ENCODE measurements around the gene NFIA. TPM values are rescaled to one million over a fixed set of nuclear protein-coding genes. Genes with fewer than 3 reads are reported as not detected.

The NFIA gene
- total and polyA plus RNA-seq, 2 of the 13 experiments (the other 11 are each of a cell fraction or from before 2014, with no cell fraction given): 14.7 to 28.5 TPM

GRCh38 chr1:61056573-61057439 is 25.6 kb upstream of the NFIA start (continued):
- TF ChIP-seq, protein P1, sequence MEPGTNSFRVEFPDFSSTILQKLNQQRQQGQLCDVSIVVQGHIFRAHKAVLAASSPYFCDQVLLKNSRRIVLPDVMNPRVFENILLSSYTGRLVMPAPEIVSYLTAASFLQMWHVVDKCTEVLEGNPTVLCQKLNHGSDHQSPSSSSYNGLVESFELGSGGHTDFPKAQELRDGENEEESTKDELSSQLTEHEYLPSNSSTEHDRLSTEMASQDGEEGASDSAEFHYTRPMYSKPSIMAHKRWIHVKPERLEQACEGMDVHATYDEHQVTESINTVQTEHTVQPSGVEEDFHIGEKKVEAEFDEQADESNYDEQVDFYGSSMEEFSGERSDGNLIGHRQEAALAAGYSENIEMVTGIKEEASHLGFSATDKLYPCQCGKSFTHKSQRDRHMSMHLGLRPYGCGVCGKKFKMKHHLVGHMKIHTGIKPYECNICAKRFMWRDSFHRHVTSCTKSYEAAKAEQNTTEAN (CRISPR knock-in tag; conservative IDR thresholded peaks at IDR 0.05): peak; percentile 71; the same call in 1 of the 2 replicates
- TF ChIP-seq DMAP1 (CRISPR knock-in tag; IDR thresholded peaks at IDR 0.05) (0 out of 2 replicates have a peak, but pooled peaks have one; percentile 57), ZFP62 (CRISPR knock-in tag; IDR thresholded peaks at IDR 0.05) (no peak), ZNF598 (CRISPR knock-in tag; IDR thresholded peaks at IDR 0.05; ENCODE audit: borderline replicate concordance) (0 out of 2 replicates have a peak, but pooled peaks have one; percentile 34), SALL1 (CRISPR knock-in tag; IDR thresholded peaks at IDR 0.05) (peak; percentile 76), ASH2L (IDR thresholded peaks at IDR 0.05; ENCODE audit: insufficient read length, low read depth, low read length) (peak; percentile 85), TFDP1 (CRISPR knock-in tag; IDR thresholded peaks at IDR 0.05; ENCODE audit: borderline replicate concordance) (peak; percentile 29; the same call in 1 of the 2 replicates), JUN (CRISPR knock-in tag; IDR thresholded peaks at IDR 0.05) (no peak), ARID4A (CRISPR knock-in tag; IDR thresholded peaks at IDR 0.05; ENCODE audit: borderline replicate concordance) (peak; percentile 65; the same call in 1 of the 2 replicates), ZFP36L1 (CRISPR knock-in tag; IDR thresholded peaks at IDR 0.05) (no peak), SOX13 (IDR thresholded peaks at IDR 0.05) (no peak), SOX13 (CRISPR knock-in tag; conservative IDR thresholded peaks at IDR 0.05 in 1 of 2, IDR thresholded peaks at IDR 0.05 in 1 of 2) (0 out of 4 replicates have a peak, but pooled peaks of 1 of the 2 experiments have one; percentile 21)
- TF ChIP-seq, protein P2, sequence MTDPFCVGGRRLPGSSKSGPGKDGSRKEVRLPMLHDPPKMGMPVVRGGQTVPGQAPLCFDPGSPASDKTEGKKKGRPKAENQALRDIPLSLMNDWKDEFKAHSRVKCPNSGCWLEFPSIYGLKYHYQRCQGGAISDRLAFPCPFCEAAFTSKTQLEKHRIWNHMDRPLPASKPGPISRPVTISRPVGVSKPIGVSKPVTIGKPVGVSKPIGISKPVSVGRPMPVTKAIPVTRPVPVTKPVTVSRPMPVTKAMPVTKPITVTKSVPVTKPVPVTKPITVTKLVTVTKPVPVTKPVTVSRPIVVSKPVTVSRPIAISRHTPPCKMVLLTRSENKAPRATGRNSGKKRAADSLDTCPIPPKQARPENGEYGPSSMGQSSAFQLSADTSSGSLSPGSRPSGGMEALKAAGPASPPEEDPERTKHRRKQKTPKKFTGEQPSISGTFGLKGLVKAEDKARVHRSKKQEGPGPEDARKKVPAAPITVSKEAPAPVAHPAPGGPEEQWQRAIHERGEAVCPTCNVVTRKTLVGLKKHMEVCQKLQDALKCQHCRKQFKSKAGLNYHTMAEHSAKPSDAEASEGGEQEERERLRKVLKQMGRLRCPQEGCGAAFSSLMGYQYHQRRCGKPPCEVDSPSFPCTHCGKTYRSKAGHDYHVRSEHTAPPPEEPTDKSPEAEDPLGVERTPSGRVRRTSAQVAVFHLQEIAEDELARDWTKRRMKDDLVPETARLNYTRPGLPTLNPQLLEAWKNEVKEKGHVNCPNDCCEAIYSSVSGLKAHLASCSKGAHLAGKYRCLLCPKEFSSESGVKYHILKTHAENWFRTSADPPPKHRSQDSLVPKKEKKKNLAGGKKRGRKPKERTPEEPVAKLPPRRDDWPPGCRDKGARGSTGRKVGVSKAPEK (CRISPR knock-in tag; IDR thresholded peaks at IDR 0.05; ENCODE audit: borderline replicate concordance): peak; percentile 22; the same call in 1 of the 2 replicates
- TF ChIP-seq, protein P3, sequence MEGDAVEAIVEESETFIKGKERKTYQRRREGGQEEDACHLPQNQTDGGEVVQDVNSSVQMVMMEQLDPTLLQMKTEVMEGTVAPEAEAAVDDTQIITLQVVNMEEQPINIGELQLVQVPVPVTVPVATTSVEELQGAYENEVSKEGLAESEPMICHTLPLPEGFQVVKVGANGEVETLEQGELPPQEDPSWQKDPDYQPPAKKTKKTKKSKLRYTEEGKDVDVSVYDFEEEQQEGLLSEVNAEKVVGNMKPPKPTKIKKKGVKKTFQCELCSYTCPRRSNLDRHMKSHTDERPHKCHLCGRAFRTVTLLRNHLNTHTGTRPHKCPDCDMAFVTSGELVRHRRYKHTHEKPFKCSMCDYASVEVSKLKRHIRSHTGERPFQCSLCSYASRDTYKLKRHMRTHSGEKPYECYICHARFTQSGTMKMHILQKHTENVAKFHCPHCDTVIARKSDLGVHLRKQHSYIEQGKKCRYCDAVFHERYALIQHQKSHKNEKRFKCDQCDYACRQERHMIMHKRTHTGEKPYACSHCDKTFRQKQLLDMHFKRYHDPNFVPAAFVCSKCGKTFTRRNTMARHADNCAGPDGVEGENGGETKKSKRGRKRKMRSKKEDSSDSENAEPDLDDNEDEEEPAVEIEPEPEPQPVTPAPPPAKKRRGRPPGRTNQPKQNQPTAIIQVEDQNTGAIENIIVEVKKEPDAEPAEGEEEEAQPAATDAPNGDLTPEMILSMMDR (CRISPR knock-in tag; IDR thresholded peaks at IDR 0.05): 0 out of 2 replicates have a peak, but pooled peaks have one; percentile 4
- TF ChIP-seq, protein P4, sequence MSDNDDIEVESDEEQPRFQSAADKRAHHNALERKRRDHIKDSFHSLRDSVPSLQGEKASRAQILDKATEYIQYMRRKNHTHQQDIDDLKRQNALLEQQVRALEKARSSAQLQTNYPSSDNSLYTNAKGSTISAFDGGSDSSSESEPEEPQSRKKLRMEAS (IDR thresholded peaks at IDR 0.05): peak; percentile 81
